HG02852 (cell line): Measurements from ENCODE around the gene MAB21L4.

Source experiments
- ATAC-seq: cut with Tn5 transposase; IDR thresholded peaks from one replicate; pipeline ENCODE4 v1.9.1; 2021; ENCODE audit warnings: mild to moderate bottlenecking, moderate library complexity; ENCODE audit not compliant: unreplicated experiment

Gene MAB21L4

DNA sequence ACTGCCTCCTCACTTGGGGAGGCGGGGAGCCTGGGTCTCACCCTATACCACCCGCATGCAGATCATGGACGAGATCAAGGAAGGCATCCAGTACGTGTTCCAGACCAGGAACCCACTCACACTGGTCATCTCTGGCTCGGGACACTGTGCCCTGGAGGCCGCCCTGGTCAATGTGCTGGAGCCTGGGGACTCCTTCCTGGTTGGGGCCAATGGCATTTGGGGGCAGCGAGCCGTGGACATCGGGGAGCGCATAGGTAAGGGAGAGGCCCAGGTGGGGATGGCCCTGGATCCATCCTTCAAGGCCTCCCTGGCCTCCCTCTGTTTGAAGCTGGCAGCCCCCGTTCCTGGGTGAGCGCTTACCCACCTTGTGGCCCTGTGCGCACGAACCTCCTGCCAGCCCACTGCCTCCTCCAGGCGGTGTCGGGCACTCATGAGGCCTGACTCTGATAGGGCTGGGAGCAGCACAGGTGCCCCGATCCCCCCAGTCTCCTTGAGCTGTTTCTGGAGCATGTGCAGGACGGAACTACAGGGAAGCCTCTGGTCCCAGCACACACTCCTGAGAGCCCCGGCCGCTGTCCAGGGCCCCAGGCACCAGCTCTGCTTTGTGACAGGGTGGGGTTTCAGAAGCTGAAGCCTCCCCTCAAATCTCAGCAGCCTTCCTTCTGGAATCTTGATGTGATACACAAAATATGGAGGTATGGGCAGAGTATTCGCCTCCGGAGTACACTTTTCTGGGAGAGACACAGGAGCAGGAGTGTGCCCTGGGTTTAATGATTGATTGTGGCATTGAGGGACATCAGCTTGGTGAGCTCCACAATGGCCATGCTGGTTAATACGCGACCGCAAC, 26.6 kb downstream of the MAB21L4 start:
- no peak for ATAC-seq

DNA sequence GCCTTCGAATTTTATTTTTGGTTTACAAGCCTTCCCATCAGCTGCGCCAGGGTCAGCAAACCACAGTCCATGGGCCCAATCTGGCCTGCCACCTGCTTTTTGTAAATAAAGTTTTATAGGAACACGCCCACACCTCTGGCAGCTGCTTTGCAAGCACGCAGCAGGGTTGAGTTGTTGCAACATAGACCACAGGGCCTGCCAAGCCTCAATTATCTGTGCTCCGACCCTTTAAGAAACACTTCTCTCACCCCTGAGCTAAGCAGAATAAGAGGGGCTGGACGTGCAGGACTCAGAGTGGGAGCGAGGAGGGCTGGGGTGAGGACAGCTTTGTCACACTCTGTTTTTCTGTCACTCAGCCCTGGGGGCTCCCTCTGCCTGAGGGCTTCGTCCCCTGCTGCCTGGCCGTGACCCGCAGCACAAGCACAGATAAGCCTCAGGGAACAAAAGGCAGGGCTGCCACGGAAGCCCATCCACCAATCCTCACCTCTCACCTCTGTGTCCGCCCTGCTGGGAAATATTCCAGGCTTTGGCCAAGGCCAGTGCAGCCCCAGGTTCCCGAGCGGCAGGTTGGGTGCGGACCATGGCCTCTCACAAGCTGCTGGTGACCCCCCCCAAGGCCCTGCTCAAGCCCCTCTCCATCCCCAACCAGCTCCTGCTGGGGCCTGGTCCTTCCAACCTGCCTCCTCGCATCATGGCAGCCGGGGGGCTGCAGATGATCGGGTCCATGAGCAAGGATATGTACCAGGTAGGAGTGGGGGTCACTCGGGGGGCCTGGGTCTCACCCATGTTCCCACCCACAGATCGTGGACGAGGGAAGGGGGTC, 27.5 kb downstream of the MAB21L4 start, which contains the start of gene AGXT:
AGXT (plus strand) TSS at position 539 of the 823 bp plus-strand sequence; CDS start at position 581, 42 bp downstream.
- no peak for ATAC-seq

DNA sequence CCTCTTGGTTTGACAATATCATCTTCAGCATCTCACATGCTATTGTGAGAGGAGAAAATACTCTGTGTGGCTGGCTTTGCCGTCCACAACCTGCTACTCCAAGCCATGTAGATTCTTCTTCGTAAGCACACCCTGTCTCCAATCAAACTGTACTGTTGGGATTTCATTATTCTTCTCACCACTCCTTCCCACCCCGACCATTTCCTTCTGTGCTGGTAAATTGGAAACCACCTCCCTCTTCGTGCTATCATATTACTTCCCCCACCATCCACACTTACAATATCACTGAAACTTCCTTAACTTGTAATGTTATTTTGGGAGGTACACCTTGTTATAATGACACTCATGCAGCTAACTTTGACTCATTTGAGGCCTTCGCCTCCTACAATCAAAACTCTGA, 30.6 kb downstream of the MAB21L4 start:
- no peak for ATAC-seq

GRCh38 chr2:240864475-240864874, 31.5 kb downstream of the MAB21L4 start:
- no peak for ATAC-seq

DNA sequence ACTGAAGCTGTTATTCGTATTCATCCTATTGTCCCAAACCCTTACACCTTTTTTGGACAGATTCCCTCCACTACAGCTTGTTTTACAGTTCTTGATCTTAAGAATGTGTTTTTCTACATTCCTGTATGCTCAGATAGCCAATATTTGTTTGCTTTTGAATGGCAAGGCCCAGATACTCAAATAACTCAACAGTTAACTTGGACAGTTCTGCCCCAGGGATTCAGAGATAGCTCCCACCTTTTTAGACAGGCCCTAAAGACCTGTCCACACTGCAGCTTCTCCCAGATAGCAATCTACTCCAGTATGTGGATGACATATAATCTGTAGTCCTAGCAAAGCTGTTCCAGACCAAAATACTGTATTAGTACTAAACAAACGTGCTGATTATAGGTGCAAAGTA, 34.4 kb downstream of the MAB21L4 start:
- ATAC-seq, result no peak

DNA sequence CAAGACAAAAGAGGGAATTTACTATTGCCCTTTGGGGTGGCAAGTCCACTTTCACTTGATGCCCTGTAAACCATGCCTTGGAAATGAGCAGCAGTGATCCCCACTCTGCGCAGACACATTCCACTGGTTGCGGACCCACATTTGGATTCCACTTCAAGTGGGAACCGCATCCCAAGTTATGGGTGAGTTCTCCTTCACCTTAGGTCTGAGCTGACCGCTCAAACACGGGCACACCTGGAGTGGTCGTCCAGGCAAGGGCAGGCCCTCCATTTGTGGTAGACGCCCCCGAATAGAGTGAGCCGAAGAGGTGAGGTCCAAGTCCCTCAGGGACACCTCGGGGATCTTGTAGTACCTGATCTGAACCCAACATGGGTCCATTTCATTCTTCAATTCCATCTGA, 37.1 kb downstream of the MAB21L4 start:
- ATAC-seq, result no peak

- ATAC-seq, result no peak
Measured at GRCh38 chr2:240858321-240858720, 37.6 kb downstream of the MAB21L4 start.

DNA sequence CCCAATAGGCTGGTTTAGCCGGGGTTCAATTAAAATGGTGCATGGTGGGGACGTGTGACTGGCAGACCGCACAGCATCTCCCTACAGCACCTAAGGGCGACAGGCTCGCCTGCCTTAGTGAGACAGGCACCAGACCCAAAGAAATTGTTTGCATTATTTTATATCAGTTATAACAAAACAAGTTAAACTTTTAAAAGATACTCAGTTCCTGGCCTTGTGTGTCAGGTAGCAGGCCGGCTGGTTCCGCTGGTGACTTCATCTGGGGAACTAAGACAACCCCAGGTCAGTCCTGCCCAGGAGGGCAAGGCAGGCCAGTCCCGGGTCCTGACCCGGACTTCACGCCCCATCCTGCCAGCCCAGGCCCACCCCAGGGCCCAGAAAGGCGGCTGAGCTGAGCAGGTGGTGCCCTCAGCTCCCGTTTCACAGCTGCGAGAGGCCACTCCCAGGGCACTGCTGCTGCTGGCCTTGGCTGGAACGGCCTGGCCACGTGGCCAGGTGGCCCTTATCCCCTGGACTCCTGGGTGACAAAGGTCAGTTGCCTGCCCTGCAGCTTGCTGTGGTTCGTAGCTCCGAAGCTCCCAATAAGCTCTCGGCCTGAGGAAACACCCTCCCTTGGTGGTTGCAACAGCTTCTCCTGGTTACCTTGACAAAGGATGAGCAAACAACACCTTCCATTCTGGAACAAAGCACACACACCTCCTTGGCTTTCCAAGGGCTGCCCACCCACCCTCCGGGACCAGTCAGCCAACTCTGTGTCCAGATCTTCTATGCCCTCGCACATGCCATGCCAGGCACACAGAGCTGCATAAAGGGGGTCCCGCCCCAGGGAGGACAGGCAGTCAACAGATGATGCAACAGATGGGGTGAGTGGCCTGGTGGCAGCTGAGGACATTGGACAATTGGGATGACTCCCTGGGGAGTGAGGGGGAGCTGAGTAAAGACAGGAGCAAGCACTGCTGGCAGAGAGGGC, 38.6 kb downstream of the MAB21L4 start:
- ATAC-seq, result no peak

GRCh38 chr2:240856151-240856980, 39.6 kb downstream of the MAB21L4 start:
- no peak for ATAC-seq

GRCh38 chr2:240855670-240856069, 40.3 kb downstream of the MAB21L4 start:
- no peak for ATAC-seq

- no peak for ATAC-seq
Measured at GRCh38 chr2:240852671-240853314, 43.2 kb downstream of the MAB21L4 start.

GRCh38 chr2:240851078-240851991, 44.6 kb downstream of the MAB21L4 start:
- ATAC-seq, result peak; percentile 59

DNA sequence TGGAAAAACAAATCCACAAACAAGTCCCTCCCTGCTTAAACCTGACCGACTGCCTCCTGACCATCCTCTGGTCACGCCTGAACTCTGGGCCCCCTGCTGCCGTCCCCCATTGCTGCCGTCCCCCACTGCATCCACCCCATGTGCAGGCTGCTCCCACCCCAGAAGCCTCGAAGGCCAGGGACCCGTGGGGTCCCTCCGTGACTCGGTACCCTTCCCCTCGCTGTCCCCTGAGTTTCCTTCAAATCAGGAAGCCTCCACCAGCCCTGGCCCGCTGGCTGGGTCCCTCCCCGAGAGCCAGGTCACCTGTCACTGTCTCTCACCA, 45.2 kb downstream of the MAB21L4 start:
- ATAC-seq, result no peak

DNA sequence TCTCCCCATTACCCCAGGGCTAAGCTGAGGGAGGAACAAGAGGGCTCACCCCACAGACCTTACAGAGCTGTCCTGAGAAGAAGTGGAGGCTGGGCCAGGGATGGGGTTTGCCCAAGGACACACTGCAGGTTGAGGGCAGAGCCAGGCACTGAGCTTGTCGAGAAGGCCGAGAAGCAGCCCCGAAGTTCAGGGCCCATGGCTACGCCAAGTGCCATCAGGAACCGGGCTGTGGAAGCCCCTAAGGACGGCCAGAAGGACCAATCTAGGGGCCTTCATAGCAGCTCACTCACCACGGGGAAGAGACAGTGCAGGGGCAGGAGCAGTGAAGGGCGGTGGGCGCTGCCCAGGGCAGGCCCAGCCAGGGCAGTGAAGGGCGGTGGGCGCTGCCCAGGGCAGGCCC, 45.9 kb downstream of the MAB21L4 start:
- ATAC-seq, result no peak

GRCh38 chr2:240848900-240849680, 46.9 kb downstream of the MAB21L4 start:
- ATAC-seq, result no peak

DNA sequence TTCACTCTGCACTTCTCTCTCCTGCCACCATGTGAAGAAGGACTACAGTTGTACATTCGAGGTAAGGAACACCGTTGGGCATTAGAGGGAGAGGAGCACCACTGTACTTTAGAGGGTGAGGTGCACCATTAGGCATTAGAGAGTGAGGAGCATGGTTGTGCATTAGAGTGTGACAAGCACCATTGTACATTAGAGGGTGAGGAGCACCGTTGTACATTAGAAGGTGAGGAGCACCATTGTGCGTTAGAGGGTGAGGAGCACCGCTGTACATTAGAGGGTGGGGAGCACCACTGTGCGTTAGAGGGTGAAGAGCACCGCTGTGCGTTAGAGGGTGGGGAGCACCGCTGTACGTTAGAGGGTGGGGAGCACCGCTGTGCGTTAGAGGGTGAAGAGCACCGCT, 48.1 kb downstream of the MAB21L4 start:
- ATAC-seq, result no peak

GRCh38 chr2:240846873-240847595, 48.9 kb downstream of the MAB21L4 start:
- ATAC-seq, result no peak
